ENCODE measurements around the gene C15orf39. TPM values are rescaled to one million over a fixed set of nuclear protein-coding genes. Genes with fewer than 3 reads are reported as not detected.

The C15orf39 gene
- total and polyA plus RNA-seq, 2 experiments from 2014 or later = 5.1 to 12.5 TPM

- 92 to 97% methylated on average over 3 of the region's 3 CpGs for WGBS, 2 experiments (ENCODE audit: low coverage in 1 of 2, low lambda C conversion rate in 2 of 2, missing lambda C conversion rate in 2 of 2)
Measured at GRCh38 chr15:75198560-75199356, 2.9 kb upstream of the C15orf39 start.

DNA sequence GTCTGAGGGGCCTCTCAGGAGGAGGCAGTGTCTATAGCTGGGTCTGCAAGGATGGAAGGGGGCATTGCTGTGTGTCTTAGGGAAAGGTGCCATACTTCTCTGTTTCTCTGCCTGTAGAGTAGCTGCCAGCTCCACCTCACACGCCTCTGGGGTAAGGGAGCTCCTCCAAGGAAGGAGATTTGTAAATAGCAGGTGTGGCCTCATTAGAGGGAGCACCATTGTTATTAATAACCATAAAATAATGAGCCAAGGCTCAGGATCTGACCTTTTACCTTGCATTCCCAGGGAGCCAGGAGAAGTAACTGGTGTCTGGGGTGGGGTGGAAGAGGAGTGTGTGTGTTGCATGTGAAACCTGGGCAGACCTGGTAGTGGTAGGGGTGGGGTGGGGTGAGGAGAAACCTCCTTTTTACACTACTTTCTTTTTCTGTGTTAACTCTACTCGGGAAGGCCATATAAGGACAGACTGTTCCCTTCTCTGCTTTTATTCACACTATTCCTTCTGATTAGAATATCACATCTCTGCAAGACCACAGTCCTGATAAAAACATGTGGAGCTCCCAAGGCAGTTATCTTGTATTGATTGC lies 2.2 kb upstream of the C15orf39 start:
- no peaks in the 10 kb centered on the region for H3K27me3 ChIP-seq (replicated peaks; ENCODE audit: insufficient read depth)

More at GRCh38 chr15:75198560-75199356, 2.9 kb upstream of the C15orf39 start:
- in situ Hi-C loops (cut with MboI) = no loop called here
- Histone ChIP-seq H2AFZ (no peak overlapping the region), H3K4me1 (ENCODE audit: insufficient read depth) (peaks cover 13% of the 10 kb centered on the region), H3K27ac (no peak overlapping the region), H3K9me3 (ENCODE audit: low read depth) (no peaks in the 10 kb centered on the region), H3F3A (ENCODE audit: insufficient read depth) (peaks cover 3% of the 10 kb centered on the region), H3K79me2 (ENCODE audit: insufficient read depth) (peaks cover 17% of the 10 kb centered on the region), H3K36me3 (ENCODE audit: low read depth) (no peaks in the 10 kb centered on the region), H3K9me2 (ENCODE audit: insufficient read depth) (no peaks in the 10 kb centered on the region), H3K27me3 (replicated peaks; ENCODE audit: insufficient read depth) (no peaks in the 10 kb centered on the region), H3K4me3 (no peak overlapping the region), H3K9ac (no peak overlapping the region), H3K4me2 (ENCODE audit: unreplicated experiment) (no peak overlapping the region), H4K20me1 (ENCODE audit: insufficient read depth) (no peaks in the 10 kb centered on the region)
- DNase-seq = no peak
- TF ChIP-seq EZH2phosphoT487 (IDR thresholded peaks at IDR 0.05; ENCODE audit: insufficient read depth, low read depth) (no peak), EZH2 (IDR thresholded peaks at IDR 0.05; ENCODE audit: insufficient read depth, poor library complexity, severe bottlenecking) (no peak)

GRCh38 chr15:75200391-75200764 lies 1.3 kb upstream of the C15orf39 start:
- Histone ChIP-seq H3K9ac (no peak overlapping the region), H3K36me3 (ENCODE audit: low read depth) (no peaks in the 10 kb centered on the region), H3K9me3 (ENCODE audit: low read depth) (no peaks in the 10 kb centered on the region), H3K4me3 (no peak overlapping the region), H3F3A (ENCODE audit: insufficient read depth) (peaks cover 11% of the 10 kb centered on the region), H3K4me1 (ENCODE audit: insufficient read depth) (peaks cover 22% of the 10 kb centered on the region), H3K4me2 (ENCODE audit: unreplicated experiment) (no peak overlapping the region), H3K27me3 (replicated peaks; ENCODE audit: insufficient read depth) (no peaks in the 10 kb centered on the region), H3K9me2 (ENCODE audit: insufficient read depth) (no peaks in the 10 kb centered on the region), H4K20me1 (ENCODE audit: insufficient read depth) (0 out of 2 replicates have a peak, but pooled peaks cover 6% of the 10 kb centered on the region), H3K27ac (no peak overlapping the region), H3K79me2 (ENCODE audit: insufficient read depth) (peaks cover 33% of the 10 kb centered on the region), H2AFZ (no peak overlapping the region)
- no peak for DNase-seq
- no peak for TF ChIP-seq EZH2 (IDR thresholded peaks at IDR 0.05; ENCODE audit: insufficient read depth, poor library complexity, severe bottlenecking)
- no peak for TF ChIP-seq EZH2phosphoT487 (IDR thresholded peaks at IDR 0.05; ENCODE audit: insufficient read depth, low read depth)
- in situ Hi-C loops (cut with MboI) = no loop called here
- 61 to 73% methylated on average over 11 of the region's 11 CpGs for WGBS, 2 experiments (ENCODE audit: low coverage in 1 of 2, low lambda C conversion rate in 2 of 2, missing lambda C conversion rate in 2 of 2)

More for the DNA sequence above, 2.2 kb upstream of the C15orf39 start:
- TF ChIP-seq EZH2phosphoT487 (IDR thresholded peaks at IDR 0.05; ENCODE audit: insufficient read depth, low read depth) (no peak), EZH2 (IDR thresholded peaks at IDR 0.05; ENCODE audit: insufficient read depth, poor library complexity, severe bottlenecking) (no peak)
- Histone ChIP-seq H3K4me3 (no peak overlapping the region), H4K20me1 (ENCODE audit: insufficient read depth) (no peaks in the 10 kb centered on the region), H3K4me2 (ENCODE audit: unreplicated experiment) (no peak overlapping the region), H3K4me1 (ENCODE audit: insufficient read depth) (peaks cover 19% of the 10 kb centered on the region), H3K27ac (no peak overlapping the region), H2AFZ (no peak overlapping the region), H3K9me3 (ENCODE audit: low read depth) (no peaks in the 10 kb centered on the region), H3K9ac (no peak overlapping the region), H3F3A (ENCODE audit: insufficient read depth) (peaks cover 10% of the 10 kb centered on the region), H3K9me2 (ENCODE audit: insufficient read depth) (no peaks in the 10 kb centered on the region), H3K36me3 (ENCODE audit: low read depth) (no peaks in the 10 kb centered on the region), H3K79me2 (ENCODE audit: insufficient read depth) (peaks cover 24% of the 10 kb centered on the region)
- in situ Hi-C loops (cut with MboI) = no loop called here
- WGBS, 2 experiments (ENCODE audit: low coverage in 1 of 2, low lambda C conversion rate in 2 of 2, missing lambda C conversion rate in 2 of 2) = 87 to 89% methylated on average over 2 of the region's 2 CpGs
- DNase-seq = no peak

DNA sequence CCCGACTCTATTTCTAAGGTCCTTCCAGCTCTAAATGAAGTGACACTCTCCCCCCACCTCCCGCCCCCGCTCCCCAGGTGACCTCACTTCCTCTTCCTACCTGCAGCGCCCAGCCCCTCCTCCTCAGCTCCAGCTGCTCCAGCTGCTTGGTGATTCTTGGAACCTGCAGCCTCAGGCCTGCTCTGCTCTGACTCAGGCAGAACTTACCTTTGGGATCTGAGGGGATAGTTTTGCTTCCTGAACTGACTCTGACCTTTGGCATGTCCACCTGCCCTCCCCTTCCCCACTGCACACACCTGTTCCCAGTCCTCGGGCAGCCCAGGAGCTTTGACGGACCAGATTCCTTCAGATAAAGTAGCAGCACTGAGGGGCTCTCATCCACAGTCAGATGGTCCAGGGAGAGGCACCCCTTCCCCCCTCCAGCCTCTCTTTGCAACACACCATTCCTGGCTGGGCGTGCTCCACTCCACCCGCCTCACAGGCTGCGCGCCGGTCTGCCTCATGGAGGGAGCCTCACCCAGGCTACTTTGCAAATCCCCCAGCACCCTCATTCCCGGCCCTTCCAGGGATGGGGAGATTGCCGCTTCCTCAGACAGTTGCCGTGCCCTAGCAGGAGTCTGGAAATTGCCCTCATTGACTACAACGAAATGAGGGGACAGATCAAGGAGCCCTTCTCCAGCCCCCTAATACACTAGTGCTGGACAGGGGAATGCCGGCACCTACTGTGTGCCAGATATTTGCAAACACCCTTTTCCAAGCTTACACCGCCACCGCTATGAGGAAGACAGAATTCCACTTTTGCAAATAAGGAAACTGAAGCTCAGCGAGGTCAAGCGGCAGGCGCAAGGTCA lies 692 bp upstream of the C15orf39 start:
- WGBS, 2 experiments (ENCODE audit: low coverage in 1 of 2, low lambda C conversion rate in 2 of 2, missing lambda C conversion rate in 2 of 2) = 18 to 22% methylated on average over 18 to 21 of the region's 21 CpGs
- peaks cover 11% of the 10 kb centered on the region for H3F3A ChIP-seq (ENCODE audit: insufficient read depth)
- H3K9ac ChIP-seq = peak overlapping the region; percentile 100
- DNase-seq = peak; percentile 70
- H3K27ac ChIP-seq = peak overlapping the region; percentile 44
- TF ChIP-seq EZH2phosphoT487 (IDR thresholded peaks at IDR 0.05; ENCODE audit: insufficient read depth, low read depth) (no peak), EZH2 (IDR thresholded peaks at IDR 0.05; ENCODE audit: insufficient read depth, poor library complexity, severe bottlenecking) (no peak)
- no peaks in the 10 kb centered on the region for H3K27me3 ChIP-seq (replicated peaks; ENCODE audit: insufficient read depth)
- H3K4me2 ChIP-seq (ENCODE audit: unreplicated experiment) = peak overlapping the region; percentile 92
- H4K20me1 ChIP-seq (ENCODE audit: insufficient read depth) = 0 out of 2 replicates have a peak, but pooled peaks cover 6% of the 10 kb centered on the region
- peaks cover 39% of the 10 kb centered on the region for H3K79me2 ChIP-seq (ENCODE audit: insufficient read depth)
- H3K4me3 ChIP-seq = peak overlapping the region; percentile 97
- no peaks in the 10 kb centered on the region for H3K9me2 ChIP-seq (ENCODE audit: insufficient read depth)
- no peaks in the 10 kb centered on the region for H3K36me3 ChIP-seq (ENCODE audit: low read depth)
- in situ Hi-C loops (cut with MboI) = no loop called here
- peaks cover 22% of the 10 kb centered on the region for H3K4me1 ChIP-seq (ENCODE audit: insufficient read depth)
- peak overlapping the region; percentile 63 for H2AFZ ChIP-seq
- H3K9me3 ChIP-seq (ENCODE audit: low read depth) = no peaks in the 10 kb centered on the region

Data from GM23248 (cell line).